CD4-positive, alpha-beta T cell (primary cell): ENCODE data around the gene LRRC38. TPM values are rescaled to one million over a fixed set of nuclear protein-coding genes. Genes with fewer than 3 reads are reported as not detected.

Source experiments
- ATAC-seq: fragments of 200-7000 bp; cut with Tn5 transposase; one replicate; pipeline ENCODE4 v1.10.0; 2022; ENCODE audit warnings: mild to moderate bottlenecking; ENCODE audit not compliant: poor library complexity
- CTCF ChIA-PET: fragments of 350-600 bp; sonication (Branson Sonifier 250); formaldehyde crosslinking; loops from one replicate; lab custom pipeline; 2021; ENCODE audit warnings: antibody characterized with exemption, inconsistent platforms; lab: Charles Lee
- POLR2A ChIA-PET: fragments of 350-600 bp; sonication (Branson Sonifier 250); formaldehyde crosslinking; loops from one replicate; lab custom pipeline; 2021; ENCODE audit warnings: antibody characterized with exemption, inconsistent platforms; lab: Charles Lee
- DNase-seq, 14 experiments: peaks; one replicate each; pipeline ENCODE4 v3.0.0-alpha.2; 2013 to 2020; ENCODE audit warnings: mixed read lengths in 2 of 14
- H3K27ac ChIP-seq, 2 donors: one replicate each; pipeline versions ENCODE4 v1.5.1 to v1.7.0; 2013; ENCODE audit warnings: low read length in 2 of 2, low read depth in 1 of 2, mild to moderate bottlenecking in 1 of 2
- H3K27me3 ChIP-seq, 2 experiments: 1 replicate in 1 of 2; 2 replicates in 1 of 2; pipeline versions ENCODE4 v1.6.1 to v1.7.0; 2013; ENCODE audit warnings: low read length in 2 of 2, control low read depth in 1 of 2, mild to moderate bottlenecking in 1 of 2, moderate library complexity in 1 of 2; ENCODE audit not compliant: insufficient read depth in 2 of 2, control insufficient read depth in 1 of 2
- H3K36me3 ChIP-seq: one replicate; pipeline ENCODE4 v1.6.1; 2013; ENCODE audit warnings: low read length, control low read depth; ENCODE audit not compliant: insufficient read depth
- H3K4me1 ChIP-seq: one replicate; pipeline ENCODE4 v1.6.1; 2013; ENCODE audit warnings: low read length, control low read depth; ENCODE audit not compliant: insufficient read depth
- H3K4me3 ChIP-seq: one replicate; pipeline ENCODE4 v1.5.1; 2013; ENCODE audit warnings: mild to moderate bottlenecking, low read length, moderate library complexity
- H3K9me3 ChIP-seq, 2 experiments: 1 replicate in 1 of 2; 2 replicates in 1 of 2; pipeline versions ENCODE4 v1.6.1 to v1.7.0; 2013; ENCODE audit warnings: low read length in 2 of 2, mild to moderate bottlenecking in 2 of 2, control low read depth in 1 of 2, moderate library complexity in 1 of 2; ENCODE audit not compliant: control insufficient read depth in 1 of 2, insufficient read depth in 1 of 2
- H3K27ac Mint-ChIP-seq: one replicate; pipeline ENCODE4 v1.8.0; 2020; ENCODE audit warnings: mixed read lengths
- H3K27me3 Mint-ChIP-seq: one replicate; pipeline ENCODE4 v1.8.0; 2021; ENCODE audit warnings: mixed read lengths
- H3K36me3 Mint-ChIP-seq: one replicate; pipeline ENCODE4 v1.8.0; 2021; ENCODE audit warnings: low read depth, mixed read lengths
- H3K4me1 Mint-ChIP-seq: one replicate; pipeline ENCODE4 v1.8.0; 2021; ENCODE audit warnings: low read depth, mixed read lengths
- H3K4me3 Mint-ChIP-seq: one replicate; pipeline ENCODE4 v1.8.0; 2020; ENCODE audit warnings: mild to moderate bottlenecking, mixed read lengths
- H3K9me3 Mint-ChIP-seq: one replicate; pipeline ENCODE4 v1.8.0; 2020; ENCODE audit warnings: mixed read lengths
- intact Hi-C, 2 experiments: fragments of 100-400 bp; cut with DNase I in 1 of 2; cut with micrococcal nuclease in 1 of 2; formaldehyde crosslinking; loops; one replicate each; pipeline versions ENCODE4 v1.15.1 to v1.9.0; 2023 to 2025; cut with DNase I, micrococcal nuclease
- total RNA-seq, 174 experiments: library from RNA in 2 of 174; stranded (reverse) in 2 of 174; gene quantifications; one replicate each; pipeline ENCODE4 v1.2.3 and lab custom pipeline; 2021 to 2026
- TF ChIP-seq, protein P1 (sequence below): fragments of 200-600 bp; IDR thresholded peaks from one replicate; pipeline ENCODE4 v1.8.0; 2022; ENCODE audit warnings: antibody characterized with exemption, mild to moderate bottlenecking

The LRRC38 gene
- total RNA-seq, 2 experiments from 2014 or later = not detected

DNA sequence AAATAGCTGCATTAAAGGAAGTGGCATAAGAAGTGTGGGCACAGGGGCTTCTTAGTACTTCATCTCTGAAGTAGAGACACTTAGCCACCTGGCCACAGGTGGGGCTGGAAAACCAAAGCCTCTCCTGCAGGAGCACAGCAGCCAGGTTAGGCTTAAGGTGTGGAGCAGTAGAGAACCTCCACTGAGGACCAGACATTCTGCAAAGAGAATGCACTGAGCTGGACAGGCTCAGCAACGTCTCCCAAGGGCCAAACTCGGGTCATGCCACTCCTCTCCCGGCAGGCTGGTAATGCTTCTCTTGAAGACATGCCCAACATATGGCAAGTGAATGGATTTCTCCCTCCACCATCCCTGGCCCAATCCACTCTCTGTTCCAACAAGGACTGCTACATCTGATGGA lies 33.0 kb upstream of the LRRC38 start:
- TF ChIP-seq, protein P1, sequence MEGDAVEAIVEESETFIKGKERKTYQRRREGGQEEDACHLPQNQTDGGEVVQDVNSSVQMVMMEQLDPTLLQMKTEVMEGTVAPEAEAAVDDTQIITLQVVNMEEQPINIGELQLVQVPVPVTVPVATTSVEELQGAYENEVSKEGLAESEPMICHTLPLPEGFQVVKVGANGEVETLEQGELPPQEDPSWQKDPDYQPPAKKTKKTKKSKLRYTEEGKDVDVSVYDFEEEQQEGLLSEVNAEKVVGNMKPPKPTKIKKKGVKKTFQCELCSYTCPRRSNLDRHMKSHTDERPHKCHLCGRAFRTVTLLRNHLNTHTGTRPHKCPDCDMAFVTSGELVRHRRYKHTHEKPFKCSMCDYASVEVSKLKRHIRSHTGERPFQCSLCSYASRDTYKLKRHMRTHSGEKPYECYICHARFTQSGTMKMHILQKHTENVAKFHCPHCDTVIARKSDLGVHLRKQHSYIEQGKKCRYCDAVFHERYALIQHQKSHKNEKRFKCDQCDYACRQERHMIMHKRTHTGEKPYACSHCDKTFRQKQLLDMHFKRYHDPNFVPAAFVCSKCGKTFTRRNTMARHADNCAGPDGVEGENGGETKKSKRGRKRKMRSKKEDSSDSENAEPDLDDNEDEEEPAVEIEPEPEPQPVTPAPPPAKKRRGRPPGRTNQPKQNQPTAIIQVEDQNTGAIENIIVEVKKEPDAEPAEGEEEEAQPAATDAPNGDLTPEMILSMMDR = no peak
- peaks cover 0 to 3% of the 10 kb centered on the region in 2 experiments for H3K27me3 ChIP-seq
- Mint-ChIP-seq H3K27ac (no peak overlapping the region), H3K4me1 (no peaks in the 10 kb centered on the region), H3K27me3 (peaks cover 17% of the 10 kb centered on the region), H3K4me3 (no peak overlapping the region), H3K36me3 (no peaks in the 10 kb centered on the region), H3K9me3 (no peaks in the 10 kb centered on the region)
- ATAC-seq = no peak
- no peaks in the 10 kb centered on the region for H3K36me3 ChIP-seq
- POLR2A ChIA-PET = no interaction called here
- intact Hi-C loops = no loop called here
- no peak overlapping the region for H3K4me3 ChIP-seq
- CTCF ChIA-PET = no interaction called here
- no peaks in the 10 kb centered on the region for H3K4me1 ChIP-seq
- no peak for DNase-seq
- no peak overlapping the region for H3K27ac ChIP-seq
- H3K9me3 ChIP-seq = no peaks in the 10 kb centered on the region

DNA sequence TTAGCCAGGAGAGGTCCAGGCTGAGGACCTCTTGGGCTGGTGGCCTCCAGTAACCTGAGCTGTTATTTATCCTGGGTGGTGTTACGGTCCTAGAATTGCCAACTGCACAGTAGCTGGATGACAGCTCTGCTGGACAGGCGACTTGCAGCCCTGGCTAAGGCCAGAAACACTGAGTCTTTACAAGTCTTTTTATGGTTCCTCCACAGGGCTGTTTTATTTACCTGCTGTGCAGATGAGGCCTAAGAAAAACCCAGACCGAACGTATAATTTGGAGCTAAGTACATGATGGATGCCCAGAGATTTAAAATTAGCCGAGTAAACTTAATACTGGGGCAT lies 30.4 kb upstream of the LRRC38 start:
- no peak overlapping the region for H3K27ac ChIP-seq
- TF ChIP-seq, protein P1 = no peak
- Mint-ChIP-seq H3K4me1 (no peaks in the 10 kb centered on the region), H3K27ac (no peak overlapping the region), H3K27me3 (peaks cover 20% of the 10 kb centered on the region), H3K4me3 (no peak overlapping the region), H3K36me3 (no peaks in the 10 kb centered on the region), H3K9me3 (no peaks in the 10 kb centered on the region)
- H3K4me1 ChIP-seq = no peaks in the 10 kb centered on the region
- POLR2A ChIA-PET = no interaction called here
- no peak overlapping the region for H3K4me3 ChIP-seq
- no peak for ATAC-seq
- H3K36me3 ChIP-seq = no peaks in the 10 kb centered on the region
- DNase-seq = no peak
- no peaks in the 10 kb centered on the region for H3K9me3 ChIP-seq
- CTCF ChIA-PET = no interaction called here
- intact Hi-C loops = no loop called here
- peaks cover 0 to 3% of the 10 kb centered on the region in 2 experiments for H3K27me3 ChIP-seq

DNA sequence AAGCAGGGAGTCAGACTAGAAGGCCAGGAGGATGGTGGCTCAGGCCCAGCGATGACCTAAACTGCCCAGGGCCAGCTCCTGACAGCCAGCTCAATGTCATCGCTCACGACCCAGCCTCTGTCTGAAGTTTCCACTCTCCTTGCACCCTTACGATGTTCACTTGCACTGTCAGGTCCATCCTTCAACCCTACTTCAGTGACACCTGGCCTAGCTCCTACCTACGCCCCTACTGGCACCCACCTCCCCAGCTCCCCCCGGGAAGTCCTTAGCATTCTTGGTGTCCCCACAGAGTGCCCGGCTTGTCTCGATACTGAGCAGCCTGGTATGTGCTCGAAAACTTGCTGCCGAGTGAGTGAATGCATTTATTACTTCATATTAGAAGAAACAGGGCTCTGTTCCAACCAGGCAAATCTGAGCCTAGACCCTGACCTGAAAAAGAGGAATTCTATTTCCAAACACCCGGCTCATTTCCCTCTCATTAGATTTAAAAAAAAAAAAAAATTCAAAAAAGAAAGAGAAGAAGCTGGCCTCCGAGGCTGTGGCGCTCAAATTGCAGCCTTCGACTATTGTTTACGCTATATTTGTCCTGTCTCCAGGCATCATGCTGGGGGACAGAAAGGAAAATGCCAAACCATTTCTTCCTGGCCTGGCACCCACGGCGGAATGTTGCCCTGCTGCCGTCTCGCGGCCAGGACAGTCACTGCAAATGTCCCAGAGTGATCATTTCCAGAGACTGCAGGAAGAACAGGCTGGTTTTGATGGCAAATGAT lies 29.8 kb upstream of the LRRC38 start:
- Histone ChIP-seq H3K27ac (no peak overlapping the region), H3K36me3 (no peaks in the 10 kb centered on the region), H3K9me3 (no peaks in the 10 kb centered on the region), H3K4me1 (no peaks in the 10 kb centered on the region), H3K4me3 (no peak overlapping the region), H3K27me3 (peaks cover 0 to 3% of the 10 kb centered on the region in 2 experiments)
- intact Hi-C loops = no loop called here
- CTCF ChIA-PET = no interaction called here
- DNase-seq = no peak
- H3K9me3 Mint-ChIP-seq = no peaks in the 10 kb centered on the region
- TF ChIP-seq, protein P1 = no peak
- no peak overlapping the region for H3K4me3 Mint-ChIP-seq
- no peaks in the 10 kb centered on the region for H3K36me3 Mint-ChIP-seq
- no peaks in the 10 kb centered on the region for H3K4me1 Mint-ChIP-seq
- ATAC-seq = no peak
- H3K27ac Mint-ChIP-seq = no peak overlapping the region
- H3K27me3 Mint-ChIP-seq = peaks cover 16% of the 10 kb centered on the region
- POLR2A ChIA-PET = no interaction called here
